Midbrain (tissue), 1 donor: ENCODE results near the gene MTSS2.

Experiments used
- DNase-seq: peaks from one replicate; lab custom pipeline; 2025; lab: John Stamatoyannopoulos, UW

MTSS2 gene

DNA sequence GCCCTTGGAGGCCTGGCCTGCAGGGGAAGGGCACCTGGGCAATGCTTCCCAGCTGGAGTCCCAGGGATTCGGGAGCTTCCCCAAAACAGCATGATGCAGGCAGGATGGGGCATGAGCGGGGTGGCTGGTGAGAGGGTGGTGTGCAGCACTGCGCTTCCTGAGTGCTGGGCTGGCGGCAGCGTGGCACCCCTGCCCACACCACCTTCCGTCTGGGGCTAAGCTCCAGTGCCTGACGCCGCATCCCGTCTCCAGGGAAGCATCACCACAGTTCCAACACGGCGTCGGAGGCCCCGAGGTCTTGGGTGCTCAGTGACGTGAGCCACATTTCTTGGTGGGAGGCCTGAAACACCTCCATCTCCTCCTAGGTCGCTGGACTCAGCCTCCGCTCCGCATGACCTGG lies 13.8 kb upstream of the MTSS2 start:
- DNase-seq, result no peak

- DNase-seq, result no peak
Observed at GRCh38 chr16:70698901-70699300, 13.0 kb upstream of the MTSS2 start.

DNA sequence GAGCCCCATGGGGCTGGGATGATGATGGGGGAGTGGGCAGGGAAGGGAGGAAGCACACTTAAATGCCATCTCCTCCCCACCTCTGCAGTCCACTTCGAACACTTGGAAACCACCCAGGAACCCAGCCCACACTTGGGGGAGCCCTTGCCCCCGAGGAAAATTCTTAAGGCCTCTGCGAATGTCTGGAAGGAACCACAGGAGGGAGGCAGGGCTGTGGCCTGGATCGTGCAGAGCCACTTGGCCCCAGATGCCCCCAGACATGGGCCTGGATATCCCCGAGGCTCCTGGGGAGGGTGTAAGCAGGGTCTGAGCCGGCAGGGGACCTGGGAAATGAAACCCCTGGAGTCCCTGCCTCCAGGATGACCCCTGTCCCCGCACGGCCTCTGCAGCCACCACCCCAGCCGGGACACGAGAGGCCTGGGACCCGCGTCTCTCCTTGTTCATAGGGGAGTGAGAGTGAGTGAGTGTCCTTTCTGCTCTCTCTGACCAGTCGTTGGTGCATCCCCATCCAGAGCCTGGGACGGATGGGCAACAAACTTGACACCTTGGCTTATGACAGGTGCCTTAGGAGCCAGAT lies 11.8 kb upstream of the MTSS2 start:
- no peak for DNase-seq

- no peak for DNase-seq
Observed at GRCh38 chr16:70696952-70697593, 11.2 kb upstream of the MTSS2 start.

- DNase-seq, result no peak
Observed at GRCh38 chr16:70696355-70696754, 10.5 kb upstream of the MTSS2 start.

DNA sequence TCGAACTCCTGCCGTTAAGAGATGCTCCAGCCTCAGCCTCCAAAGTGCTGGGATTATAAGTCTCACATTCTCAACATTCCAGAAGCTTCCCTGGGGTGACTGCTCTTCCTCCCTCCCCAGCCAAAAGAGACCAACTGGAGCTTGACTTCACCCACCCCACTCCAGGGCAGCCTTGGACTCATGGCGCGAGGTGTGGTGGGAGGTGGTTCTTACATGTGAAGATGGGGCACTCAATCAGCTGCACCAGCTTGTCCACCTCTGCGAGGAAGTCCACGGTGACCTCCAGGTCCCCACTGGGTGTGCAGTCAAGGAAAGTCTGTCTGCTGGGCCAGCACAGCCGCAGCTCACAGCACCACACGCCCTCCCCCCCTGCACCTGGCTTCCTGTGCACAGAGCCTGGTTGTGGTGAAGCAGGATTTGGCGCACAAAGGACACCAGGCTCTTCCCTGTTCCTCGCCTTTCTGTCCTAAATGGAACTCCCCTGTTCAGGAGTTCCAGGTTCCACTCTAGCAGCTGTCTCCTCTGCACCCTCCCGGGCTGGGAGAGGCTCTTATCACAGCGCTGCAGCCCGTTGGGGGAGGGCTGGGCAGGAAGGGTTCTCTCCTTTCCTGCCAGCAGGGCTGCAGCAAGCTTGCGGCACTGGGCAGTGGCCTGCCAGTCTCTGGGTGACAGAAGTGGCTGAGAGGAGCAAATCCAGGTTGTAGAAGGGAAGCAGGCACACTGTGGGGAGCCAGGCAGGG lies 9.6 kb upstream of the MTSS2 start:
- DNase-seq, result no peak

DNA sequence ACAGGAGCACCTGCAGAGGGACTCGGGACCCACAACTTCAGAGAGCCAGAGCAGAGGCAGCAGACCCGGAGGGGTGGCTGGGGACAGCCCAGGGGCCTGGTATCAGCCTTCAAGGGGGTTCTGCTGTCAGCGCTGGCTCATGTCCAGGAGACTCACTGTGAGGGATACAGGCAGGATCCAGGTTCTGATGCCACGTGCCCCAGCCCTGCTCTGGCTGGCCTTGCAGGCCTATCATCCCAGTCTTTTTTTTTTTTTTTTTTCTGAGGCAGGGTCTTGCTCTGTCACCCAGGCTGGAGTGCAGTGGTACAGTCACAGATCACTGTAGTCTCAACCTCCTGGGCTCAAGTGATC lies 9.0 kb upstream of the MTSS2 start:
- no peak for DNase-seq

DNA sequence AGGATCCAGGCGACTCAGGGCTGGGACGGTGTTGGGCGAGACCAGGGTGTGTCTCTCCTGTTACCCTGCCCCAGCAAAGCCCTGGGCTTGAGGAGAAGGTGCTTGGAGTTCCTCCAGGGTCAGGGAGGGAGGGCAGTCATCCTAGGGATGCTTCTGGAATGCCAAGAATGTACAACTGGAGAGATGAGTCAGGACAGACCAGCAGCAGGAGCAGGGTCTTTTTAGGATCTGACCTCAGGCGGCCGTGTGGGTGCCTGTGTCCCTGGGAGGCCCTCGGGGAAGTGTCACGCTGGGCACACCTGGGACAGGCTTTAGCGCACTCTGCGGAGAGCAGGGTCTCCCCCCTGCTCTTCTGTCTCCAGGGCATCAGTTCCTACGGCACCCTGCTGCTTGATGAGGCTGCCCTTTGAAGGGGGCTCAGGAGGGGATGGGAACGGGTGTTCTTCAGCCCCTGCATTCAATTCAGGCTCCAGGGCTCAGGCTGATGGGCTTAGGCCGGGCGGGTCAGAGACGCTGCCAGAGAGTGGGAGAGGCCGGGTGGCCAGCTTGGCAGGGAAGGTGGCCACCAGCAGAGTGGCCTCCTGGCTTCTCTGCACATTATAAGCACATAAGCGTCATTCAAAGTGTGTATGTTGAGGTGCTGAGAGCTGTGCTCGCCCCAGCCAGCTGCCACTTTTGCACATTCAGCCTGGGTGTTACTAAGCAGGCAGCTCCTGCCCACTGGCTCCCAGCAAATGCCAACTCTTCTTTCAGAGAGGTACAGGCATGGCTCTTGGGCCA lies 8.4 kb upstream of the MTSS2 start:
- no peak for DNase-seq

DNA sequence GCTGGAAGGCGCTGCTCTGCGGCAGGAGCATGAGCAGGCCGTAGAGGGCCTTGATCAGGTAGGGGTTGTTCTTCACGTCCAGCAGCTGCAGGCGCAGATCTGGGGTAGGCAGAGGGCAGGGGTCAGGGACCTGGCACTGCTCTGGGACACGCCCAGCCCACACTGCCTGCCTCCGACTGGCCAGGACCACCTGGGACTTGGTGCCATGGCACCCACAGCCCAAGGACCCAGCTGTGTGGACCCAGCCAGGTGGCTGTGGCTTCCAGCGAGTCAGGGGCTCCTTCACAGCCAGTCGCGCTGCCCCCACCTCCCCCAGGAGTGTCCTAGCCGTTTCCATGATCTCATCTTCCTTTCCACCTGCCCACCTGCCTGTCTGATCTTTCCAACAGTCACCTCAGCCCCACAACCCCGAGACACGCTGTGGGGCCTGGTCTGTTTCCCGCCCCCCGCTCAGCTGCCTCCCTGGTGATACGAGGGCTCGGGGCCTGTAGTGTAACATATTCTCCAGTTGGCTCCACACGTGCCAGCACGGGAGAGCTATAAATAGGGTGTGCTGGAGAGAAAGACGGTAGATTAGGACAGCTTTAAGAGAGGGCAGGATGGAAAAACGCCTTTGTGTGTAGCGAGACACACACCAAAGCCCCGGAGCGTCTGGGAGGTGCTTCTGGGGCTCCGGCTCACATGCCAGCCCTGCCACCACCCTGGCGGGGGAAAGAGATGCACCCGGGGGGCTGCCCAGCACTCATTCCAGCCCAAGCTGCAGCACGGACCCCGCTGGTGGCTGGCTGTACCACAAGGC lies 7.2 kb upstream of the MTSS2 start:
- DNase-seq, result no peak

DNA sequence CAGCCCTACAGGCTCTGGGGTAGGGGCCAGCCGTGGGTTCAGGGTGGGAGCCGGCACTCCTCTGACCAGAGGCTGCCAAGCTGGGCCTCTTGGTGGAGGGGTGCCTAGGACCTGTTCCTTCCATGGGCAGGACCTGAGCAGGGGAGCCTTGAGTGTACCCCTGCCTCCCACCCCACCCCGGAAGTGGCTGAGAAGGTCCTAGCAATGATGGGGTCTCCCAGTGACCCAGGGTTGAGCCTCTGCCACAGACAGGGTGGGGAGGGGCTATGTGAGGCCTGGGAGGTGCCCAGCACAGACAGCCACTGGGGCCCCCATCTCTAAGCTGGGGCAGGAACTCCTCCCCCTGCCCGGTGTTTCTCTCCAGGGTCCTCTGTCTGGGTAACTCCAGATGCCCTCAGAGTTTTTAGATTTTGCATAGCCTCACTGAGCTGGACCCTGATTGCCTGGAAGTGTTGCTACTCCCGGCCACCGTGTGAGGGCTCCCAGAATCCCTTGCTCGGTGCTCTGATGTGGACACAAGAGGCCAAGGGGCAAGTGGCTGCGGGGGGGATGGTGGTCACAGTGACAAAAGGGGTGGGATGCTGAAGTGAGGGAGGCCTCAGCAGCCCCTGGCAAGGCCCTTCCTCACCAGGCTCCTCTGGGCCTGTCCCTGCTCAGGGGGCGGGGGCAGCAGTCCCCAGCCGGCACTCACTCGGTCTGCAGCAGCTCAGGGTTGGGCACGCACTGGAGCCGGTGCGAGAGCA lies 6.4 kb upstream of the MTSS2 start:
- peak; percentile 17 for DNase-seq

DNA sequence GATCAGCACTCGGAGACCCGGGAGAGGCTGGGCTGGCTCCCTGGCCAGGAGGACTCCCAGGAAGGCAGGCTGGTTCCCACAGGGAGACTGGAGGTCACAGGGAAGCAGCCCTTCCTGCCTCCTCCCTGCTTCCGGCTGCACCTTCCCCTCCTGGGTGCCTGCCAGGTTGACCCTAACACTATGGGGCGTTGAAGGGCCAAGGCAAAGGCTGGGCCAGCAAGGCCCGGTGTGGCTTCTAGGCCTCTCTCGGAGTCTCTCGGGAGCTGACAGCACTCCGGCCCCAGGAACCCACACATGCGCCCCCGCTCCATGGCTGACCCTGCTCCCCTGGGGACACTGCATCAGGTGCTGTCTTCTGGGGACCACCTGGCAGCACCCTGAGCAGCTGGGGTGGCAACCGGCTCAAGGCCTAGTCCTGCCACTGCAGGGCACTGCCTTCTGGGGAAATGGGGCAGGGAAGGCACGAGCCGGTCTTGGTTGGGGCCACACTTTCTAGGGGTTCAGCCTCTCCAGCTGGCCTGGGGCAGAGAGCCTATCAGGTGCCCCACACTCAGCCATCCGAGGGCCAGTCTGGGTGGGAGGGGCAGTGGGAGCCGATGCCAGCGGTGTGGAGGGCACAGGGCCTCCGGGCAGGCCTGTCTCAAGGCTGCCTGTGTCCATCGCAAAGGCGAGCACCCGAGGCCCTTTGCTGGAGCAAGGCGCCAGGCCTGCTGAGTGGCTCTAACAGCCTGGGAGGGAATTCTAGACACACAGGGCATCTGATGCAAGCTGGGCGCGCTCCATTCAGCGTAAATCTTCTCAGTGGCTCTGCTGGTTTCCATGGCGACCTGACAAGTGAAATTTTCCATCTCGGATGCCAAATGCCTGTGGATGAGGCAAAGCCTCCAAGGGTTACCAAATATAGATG lies 5.6 kb upstream of the MTSS2 start:
- DNase-seq, result peak; percentile 79

GRCh38 chr16:70689970-70690891 lies 4.4 kb upstream of the MTSS2 start:
- no peak for DNase-seq

- no peak for DNase-seq
Observed at GRCh38 chr16:70689035-70689969, 3.4 kb upstream of the MTSS2 start.

DNA sequence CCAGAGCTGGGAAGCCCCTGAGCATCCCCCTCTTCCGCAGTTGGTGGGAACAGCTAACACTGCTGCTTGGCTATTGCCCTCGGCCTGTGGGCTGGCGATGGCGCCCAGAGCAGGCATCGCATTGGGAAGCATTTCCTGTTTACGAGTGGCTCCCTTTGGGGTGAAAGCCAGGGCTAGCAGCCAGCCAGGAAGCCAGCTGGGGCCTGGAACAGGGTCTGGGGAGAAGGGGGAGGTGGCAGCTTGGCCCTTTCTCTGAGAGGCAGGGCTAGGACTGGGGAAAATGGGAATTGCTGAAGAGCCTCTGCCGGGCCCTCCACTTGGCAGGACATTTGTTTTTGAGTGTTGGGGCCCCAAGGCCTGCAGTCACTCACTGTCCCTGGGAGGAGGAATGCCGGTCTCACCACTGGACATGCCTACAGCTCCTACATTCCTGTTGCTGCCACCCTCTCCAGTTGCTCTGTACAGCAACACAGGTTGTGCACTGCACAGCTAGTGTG lies 2.4 kb upstream of the MTSS2 start:
- peak; percentile 94 for DNase-seq

GRCh38 chr16:70687671-70688245 lies 1.9 kb upstream of the MTSS2 start:
- no peak for DNase-seq

DNA sequence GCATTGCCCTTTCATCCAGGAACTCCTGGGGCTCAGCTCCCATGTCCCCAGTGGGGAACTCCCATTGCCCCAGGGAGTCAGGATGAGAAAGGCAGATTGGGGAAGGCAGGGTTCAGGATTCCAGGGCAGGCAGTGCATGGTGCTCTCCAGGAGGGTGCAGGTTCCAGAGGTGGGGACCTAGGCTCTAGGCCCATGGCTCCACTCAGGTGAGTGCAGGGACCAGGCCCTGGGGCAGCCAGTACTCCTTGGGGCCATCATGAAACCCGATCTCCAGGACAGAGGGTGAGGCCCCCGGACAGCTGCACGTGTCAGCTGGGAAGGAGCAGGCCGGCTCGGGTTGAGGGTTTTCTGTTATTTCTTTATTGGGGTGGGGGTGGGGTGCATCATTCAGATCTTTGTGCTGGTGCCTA lies 1.3 kb upstream of the MTSS2 start:
- DNase-seq, result no peak

- no peak for DNase-seq
Observed at GRCh38 chr16:70686376-70687101, 686 bp upstream of the MTSS2 start.
